Measurements from ENCODE around the gene FARP1.

FARP1 gene

DNA sequence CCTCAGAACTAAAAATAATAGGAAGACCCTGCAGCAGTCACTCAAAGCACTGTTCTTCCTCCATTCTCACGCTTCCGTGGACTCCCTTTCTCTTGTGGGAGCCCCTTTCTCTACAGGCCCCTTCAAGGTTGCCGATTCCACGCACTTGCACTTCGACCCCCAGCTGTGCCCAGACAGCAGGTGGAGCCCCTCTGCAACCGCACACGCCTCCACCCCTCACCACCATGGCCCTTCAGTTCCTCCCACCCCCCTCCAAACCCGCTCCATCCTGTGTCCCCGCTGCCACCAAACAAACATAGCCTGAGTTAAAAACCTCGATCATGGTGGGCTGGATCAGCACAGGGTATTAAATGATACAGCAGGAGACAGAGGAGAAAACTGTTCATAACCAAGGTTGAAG, 331.4 kb downstream of the FARP1 start:
- no peak for TF ChIP-seq TEAD4 (IDR thresholded peaks at IDR 0.05)
- TF ChIP-seq EP300 (IDR thresholded peaks at IDR 0.05; ENCODE audit: borderline replicate concordance), result no peak
- TF ChIP-seq, protein P1, sequence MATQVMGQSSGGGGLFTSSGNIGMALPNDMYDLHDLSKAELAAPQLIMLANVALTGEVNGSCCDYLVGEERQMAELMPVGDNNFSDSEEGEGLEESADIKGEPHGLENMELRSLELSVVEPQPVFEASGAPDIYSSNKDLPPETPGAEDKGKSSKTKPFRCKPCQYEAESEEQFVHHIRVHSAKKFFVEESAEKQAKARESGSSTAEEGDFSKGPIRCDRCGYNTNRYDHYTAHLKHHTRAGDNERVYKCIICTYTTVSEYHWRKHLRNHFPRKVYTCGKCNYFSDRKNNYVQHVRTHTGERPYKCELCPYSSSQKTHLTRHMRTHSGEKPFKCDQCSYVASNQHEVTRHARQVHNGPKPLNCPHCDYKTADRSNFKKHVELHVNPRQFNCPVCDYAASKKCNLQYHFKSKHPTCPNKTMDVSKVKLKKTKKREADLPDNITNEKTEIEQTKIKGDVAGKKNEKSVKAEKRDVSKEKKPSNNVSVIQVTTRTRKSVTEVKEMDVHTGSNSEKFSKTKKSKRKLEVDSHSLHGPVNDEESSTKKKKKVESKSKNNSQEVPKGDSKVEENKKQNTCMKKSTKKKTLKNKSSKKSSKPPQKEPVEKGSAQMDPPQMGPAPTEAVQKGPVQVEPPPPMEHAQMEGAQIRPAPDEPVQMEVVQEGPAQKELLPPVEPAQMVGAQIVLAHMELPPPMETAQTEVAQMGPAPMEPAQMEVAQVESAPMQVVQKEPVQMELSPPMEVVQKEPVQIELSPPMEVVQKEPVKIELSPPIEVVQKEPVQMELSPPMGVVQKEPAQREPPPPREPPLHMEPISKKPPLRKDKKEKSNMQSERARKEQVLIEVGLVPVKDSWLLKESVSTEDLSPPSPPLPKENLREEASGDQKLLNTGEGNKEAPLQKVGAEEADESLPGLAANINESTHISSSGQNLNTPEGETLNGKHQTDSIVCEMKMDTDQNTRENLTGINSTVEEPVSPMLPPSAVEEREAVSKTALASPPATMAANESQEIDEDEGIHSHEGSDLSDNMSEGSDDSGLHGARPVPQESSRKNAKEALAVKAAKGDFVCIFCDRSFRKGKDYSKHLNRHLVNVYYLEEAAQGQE (IDR thresholded peaks at IDR 0.05; ENCODE audit: low read depth), result no peak
- TF ChIP-seq YY1 (IDR thresholded peaks at IDR 0.05; ENCODE audit: low read depth), result no peak
- TF ChIP-seq NFIC (IDR thresholded peaks at IDR 0.05), result no peak
- no peak for TF ChIP-seq FOXM1 (IDR thresholded peaks at IDR 0.05; ENCODE audit: borderline replicate concordance, low read depth)
- no peak for TF ChIP-seq CEBPB (IDR thresholded peaks at IDR 0.05)
- TF ChIP-seq, protein P2, sequence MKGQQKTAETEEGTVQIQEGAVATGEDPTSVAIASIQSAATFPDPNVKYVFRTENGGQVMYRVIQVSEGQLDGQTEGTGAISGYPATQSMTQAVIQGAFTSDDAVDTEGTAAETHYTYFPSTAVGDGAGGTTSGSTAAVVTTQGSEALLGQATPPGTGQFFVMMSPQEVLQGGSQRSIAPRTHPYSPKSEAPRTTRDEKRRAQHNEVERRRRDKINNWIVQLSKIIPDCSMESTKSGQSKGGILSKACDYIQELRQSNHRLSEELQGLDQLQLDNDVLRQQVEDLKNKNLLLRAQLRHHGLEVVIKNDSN (IDR thresholded peaks at IDR 0.05), result no peak
- no peak for TF ChIP-seq CREB1 (IDR thresholded peaks at IDR 0.05; ENCODE audit: low read depth)
- TF ChIP-seq, protein P3, sequence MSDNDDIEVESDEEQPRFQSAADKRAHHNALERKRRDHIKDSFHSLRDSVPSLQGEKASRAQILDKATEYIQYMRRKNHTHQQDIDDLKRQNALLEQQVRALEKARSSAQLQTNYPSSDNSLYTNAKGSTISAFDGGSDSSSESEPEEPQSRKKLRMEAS (IDR thresholded peaks at IDR 0.05), result no peak
- no peak for TF ChIP-seq RAD21 (IDR thresholded peaks at IDR 0.05; ENCODE audit: low read depth)

DNA sequence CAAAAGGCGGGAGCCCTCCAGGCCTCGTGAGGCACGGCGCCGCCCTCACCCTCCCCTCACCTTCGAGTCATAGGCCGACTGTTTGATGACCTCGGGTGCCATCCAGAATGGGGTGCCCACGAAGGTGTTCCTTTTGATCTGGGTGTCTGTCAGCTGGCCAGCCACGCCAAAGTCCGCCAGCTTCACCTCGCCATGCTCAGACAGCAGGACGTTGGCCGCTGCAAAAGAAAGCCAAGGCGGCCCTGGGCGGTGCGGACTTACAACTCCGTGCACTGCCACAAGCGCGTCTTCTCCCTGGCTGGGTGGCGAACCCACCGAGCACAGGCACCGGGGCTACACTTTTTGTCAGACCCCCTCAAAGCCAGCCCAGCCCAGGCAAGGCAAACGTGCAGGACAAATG, 331.9 kb downstream of the FARP1 start:
- TF ChIP-seq TAF1 (IDR thresholded peaks at IDR 0.05; ENCODE audit: low read depth) (no peak), ZBTB7A (IDR thresholded peaks at IDR 0.05; ENCODE audit: low read depth) (no peak), EP300 (IDR thresholded peaks at IDR 0.05; ENCODE audit: borderline replicate concordance) (no peak), CREB1 (IDR thresholded peaks at IDR 0.05; ENCODE audit: low read depth) (no peak), TEAD4 (IDR thresholded peaks at IDR 0.05) (no peak), FOXM1 (IDR thresholded peaks at IDR 0.05; ENCODE audit: borderline replicate concordance, low read depth) (no peak), RAD21 (IDR thresholded peaks at IDR 0.05; ENCODE audit: low read depth) (no peak)
- TF ChIP-seq, protein P1 (IDR thresholded peaks at IDR 0.05; ENCODE audit: low read depth), result no peak
- TF ChIP-seq, protein P3 (IDR thresholded peaks at IDR 0.05), result no peak

DNA sequence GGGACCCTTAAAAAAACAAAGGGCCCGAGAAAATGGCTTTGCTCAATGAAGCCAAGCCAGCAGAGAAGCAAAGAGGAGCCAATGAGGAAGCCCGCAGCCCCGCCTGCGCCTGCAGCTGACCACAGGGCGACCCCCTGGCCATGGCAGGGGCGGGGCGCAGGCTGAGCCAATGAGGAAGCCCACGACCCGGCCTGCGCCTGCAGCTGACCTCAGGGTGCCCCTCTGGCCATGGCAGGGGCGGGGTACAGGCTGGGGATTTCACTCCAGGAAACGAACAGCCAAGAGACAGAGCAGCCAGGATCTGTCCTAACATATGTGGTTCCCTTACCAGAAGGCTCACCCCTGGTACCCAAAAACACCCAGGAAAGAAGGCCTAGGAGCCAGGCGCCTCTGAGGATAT, 332.6 kb downstream of the FARP1 start:
- TF ChIP-seq TCF12 (IDR thresholded peaks at IDR 0.05; ENCODE audit: low read depth) (no peak), FOXM1 (IDR thresholded peaks at IDR 0.05; ENCODE audit: borderline replicate concordance, low read depth) (no peak), TAF1 (IDR thresholded peaks at IDR 0.05; ENCODE audit: low read depth) (no peak), NFIC (IDR thresholded peaks at IDR 0.05) (no peak), ZBTB7A (IDR thresholded peaks at IDR 0.05; ENCODE audit: low read depth) (no peak), CREB1 (IDR thresholded peaks at IDR 0.05; ENCODE audit: low read depth) (no peak), TEAD4 (IDR thresholded peaks at IDR 0.05) (no peak), CEBPB (IDR thresholded peaks at IDR 0.05) (no peak), EP300 (IDR thresholded peaks at IDR 0.05; ENCODE audit: borderline replicate concordance) (no peak), EGR1 (IDR thresholded peaks at IDR 0.05) (no peak), RAD21 (IDR thresholded peaks at IDR 0.05; ENCODE audit: low read depth) (no peak), YY1 (IDR thresholded peaks at IDR 0.05; ENCODE audit: low read depth) (no peak)
- TF ChIP-seq, protein P2 (IDR thresholded peaks at IDR 0.05), result no peak
- TF ChIP-seq, protein P1 (IDR thresholded peaks at IDR 0.05; ENCODE audit: low read depth), result no peak
- TF ChIP-seq, protein P3 (IDR thresholded peaks at IDR 0.05), result no peak

DNA sequence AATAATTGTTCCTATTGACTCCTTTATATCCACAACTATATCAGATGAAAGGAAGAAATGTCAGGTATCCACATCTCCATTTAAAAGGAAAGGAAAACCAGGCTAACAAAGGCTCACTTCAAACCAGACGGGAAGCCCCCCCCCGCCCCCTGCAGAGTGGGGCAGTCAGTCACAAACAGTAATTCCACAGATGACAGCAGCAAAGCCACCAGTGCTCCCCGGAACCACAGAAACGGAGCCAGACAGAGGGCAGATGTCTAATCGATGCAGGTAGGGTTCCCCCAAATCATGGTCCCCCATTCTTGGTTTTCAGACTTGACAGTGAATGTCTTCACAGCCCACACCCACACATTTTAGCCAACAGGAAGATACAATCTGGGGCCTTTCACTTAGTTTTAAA, 333.2 kb downstream of the FARP1 start:
- TF ChIP-seq TEAD4 (IDR thresholded peaks at IDR 0.05), result no peak
- no peak for TF ChIP-seq NFIC (IDR thresholded peaks at IDR 0.05)
- TF ChIP-seq TAF1 (IDR thresholded peaks at IDR 0.05; ENCODE audit: low read depth), result no peak
- TF ChIP-seq ZBTB7A (IDR thresholded peaks at IDR 0.05; ENCODE audit: low read depth), result no peak
- no peak for TF ChIP-seq FOXM1 (IDR thresholded peaks at IDR 0.05; ENCODE audit: borderline replicate concordance, low read depth)
- TF ChIP-seq EGR1 (IDR thresholded peaks at IDR 0.05), result no peak
- no peak for TF ChIP-seq RAD21 (IDR thresholded peaks at IDR 0.05; ENCODE audit: low read depth)
- TF ChIP-seq TCF12 (IDR thresholded peaks at IDR 0.05; ENCODE audit: low read depth), result no peak
- no peak for TF ChIP-seq YY1 (IDR thresholded peaks at IDR 0.05; ENCODE audit: low read depth)
- TF ChIP-seq, protein P2 (IDR thresholded peaks at IDR 0.05), result no peak
- TF ChIP-seq, protein P1 (IDR thresholded peaks at IDR 0.05; ENCODE audit: low read depth), result no peak
- no peak for TF ChIP-seq CEBPB (IDR thresholded peaks at IDR 0.05)
